HG03097 (cell line): Measurements from ENCODE around the gene CD34.
"Not testable (repeated sequence)": the region's sequence is repeated elsewhere in the genome, so short reads cannot be mapped to it uniquely, and the experiment has no call there.

Source experiments
- ATAC-seq: cut with Tn5 transposase; IDR thresholded peaks from one replicate; pipeline ENCODE4 v1.9.1; 2021; ENCODE audit not compliant: unreplicated experiment, low FRiP score

The CD34 gene

DNA sequence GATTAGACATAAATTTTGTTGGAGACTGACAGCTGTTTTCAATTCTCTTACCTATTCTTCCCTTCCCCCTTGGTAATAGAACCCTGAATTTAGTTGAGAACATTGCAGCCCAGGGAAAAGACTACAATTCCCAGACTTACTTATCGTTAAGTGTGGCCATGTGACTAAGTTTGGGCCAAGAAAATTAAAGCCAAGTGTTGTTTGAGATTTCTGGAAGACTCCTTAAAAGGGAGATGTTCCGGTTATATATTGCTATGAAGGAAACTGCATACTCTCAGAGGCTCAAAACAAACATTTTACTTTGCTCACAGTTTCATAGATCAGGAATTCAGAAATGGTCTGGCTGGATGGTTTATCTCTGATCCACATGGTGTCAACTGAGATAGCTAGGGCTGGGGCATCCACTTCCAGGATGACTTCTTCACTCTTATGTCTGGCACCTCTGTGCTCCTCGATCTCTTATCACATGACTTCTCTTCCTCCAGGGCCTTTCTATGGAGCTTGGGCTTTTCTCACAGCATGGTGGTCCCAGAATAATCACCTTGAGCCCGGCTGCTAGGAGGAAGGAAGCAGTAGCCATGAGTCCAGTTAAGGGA lies 22.4 kb upstream of the CD34 start:
- no peak for ATAC-seq

DNA sequence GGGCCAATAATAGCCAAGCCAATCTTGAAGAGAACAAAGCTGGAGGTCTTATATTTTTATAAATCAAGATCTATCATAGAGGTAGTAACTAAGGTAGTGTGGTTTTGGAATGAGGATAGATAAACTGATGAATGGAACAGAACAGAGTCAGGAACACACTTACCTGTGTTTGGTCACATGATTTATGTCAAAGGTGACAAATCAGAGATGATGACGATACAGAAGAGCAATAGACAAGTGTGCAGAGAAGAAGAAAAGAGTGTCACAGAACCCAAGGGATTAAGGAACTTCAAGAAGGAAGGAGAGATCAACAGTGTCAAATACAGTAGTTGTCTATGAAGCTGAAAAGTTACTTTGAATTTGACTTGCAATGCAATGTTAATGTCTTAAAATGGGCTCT lies 16.1 kb upstream of the CD34 start:
- ATAC-seq: no peak

DNA sequence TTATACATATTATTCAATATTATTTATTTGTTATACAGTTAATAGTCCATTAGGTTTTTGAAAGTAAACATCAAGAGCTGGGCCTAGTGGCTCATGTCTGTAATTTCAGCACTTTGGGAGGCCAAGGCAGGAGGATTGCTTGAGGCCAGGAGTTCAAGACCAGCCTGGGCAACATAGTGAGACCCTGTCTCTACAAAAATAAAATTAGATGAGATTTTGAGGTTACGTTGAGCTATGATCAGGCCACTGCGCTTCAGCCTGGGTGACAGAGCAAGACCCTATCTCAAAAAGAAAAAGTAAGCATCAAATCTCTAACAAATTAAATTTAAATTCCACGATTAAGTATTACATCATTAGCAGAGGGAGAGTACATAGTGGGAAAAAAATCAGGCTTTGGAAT lies 15.0 kb upstream of the CD34 start:
- not testable (repeated sequence) for ATAC-seq

DNA sequence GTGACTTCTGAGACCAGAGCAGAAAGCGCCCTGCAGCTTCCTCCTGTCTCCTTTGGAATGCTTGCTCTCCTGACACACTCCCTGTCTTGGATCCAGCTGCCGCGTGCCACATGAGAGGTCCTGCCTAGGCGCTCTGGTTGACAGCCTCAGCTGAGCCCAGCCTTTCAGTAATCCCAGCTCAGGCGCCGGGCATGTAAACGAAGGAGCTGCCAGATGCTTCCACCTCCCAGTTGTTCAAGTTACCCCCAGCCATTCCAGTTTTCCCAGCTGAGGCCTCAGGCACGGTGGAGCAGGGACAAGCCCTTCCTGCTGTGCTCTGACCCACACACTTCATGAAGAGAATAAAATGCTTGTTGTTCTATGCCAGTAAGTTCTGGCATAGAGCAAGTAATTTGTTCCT lies 14.3 kb upstream of the CD34 start:
- no peak for ATAC-seq

DNA sequence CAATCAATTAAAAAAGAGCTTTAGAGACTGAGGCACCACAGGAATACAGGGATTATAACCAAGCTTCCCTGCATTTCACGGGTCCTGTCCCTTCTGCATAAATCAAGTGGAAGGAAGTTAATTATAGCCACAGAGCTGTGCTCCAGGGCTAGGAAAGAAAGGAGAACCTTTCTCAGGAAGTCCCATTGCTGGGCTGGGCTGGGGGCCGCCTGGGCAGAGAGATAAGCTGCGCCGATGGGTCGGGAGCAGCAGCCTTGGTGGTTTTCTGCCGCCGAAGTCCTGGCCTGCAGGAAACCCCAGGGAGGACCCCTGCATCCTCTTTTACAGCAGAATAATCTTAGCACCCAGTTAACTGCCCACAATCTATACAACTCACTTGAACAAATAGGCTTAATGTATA lies 12.6 kb upstream of the CD34 start:
- ATAC-seq: no peak

DNA sequence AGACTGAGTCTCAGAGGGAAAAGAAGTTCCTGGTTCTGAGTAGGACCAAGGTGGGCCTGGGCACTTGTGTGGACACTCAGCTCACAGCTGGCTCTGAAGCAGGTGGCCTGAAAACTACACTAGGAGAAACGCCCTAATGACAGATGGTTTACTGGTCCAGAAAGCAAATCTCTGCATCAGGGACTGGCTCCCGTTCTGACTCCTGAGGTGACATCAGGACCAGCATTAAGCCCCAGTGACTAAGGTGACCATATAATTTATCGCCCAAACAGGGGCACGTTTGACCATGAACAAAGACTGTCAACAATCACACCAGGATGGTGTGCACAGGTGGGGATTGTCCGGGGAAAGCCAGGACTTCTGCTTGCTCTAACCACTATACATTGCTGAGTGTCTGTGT lies 12.2 kb upstream of the CD34 start:
- ATAC-seq: no peak

DNA sequence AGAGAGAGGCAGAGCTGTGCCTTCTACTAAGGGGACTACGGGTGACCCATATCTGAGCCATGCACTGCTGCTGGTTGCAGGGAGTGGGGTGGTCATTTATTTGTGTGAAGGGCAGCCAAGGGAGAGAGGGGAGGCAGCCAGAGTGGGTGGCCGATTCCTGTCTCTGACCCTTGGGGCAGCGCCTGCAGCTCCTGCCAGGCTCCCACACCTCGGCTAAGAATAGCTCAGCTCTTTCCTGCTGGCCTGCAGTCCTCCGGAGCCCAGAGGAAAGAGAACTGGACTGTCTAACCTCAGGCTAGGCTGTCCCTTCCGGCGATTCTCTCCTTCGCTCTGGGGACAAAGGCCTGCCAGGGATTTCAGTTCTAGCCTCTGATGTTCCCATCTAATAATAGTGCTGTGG lies 11.6 kb upstream of the CD34 start:
- no peak for ATAC-seq

DNA sequence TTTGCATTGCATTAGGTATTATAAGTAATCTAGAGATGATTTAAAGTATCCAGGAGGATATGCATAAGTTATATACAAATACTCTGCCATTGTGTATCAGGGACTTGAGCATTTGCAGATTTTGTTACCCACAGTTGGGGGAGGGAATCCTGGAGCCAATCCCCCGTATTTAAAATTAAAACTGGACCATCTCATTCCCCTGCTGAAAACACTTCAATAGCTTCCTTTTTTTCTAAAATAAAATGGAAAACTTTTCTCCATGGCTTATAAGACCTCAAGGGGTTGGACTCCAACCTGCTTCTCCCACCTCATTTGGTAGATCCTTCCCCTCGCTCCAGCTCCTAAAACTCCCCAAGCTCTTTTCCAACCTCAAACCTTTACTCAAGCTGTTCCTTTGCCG lies 10.4 kb upstream of the CD34 start:
- ATAC-seq: no peak

DNA sequence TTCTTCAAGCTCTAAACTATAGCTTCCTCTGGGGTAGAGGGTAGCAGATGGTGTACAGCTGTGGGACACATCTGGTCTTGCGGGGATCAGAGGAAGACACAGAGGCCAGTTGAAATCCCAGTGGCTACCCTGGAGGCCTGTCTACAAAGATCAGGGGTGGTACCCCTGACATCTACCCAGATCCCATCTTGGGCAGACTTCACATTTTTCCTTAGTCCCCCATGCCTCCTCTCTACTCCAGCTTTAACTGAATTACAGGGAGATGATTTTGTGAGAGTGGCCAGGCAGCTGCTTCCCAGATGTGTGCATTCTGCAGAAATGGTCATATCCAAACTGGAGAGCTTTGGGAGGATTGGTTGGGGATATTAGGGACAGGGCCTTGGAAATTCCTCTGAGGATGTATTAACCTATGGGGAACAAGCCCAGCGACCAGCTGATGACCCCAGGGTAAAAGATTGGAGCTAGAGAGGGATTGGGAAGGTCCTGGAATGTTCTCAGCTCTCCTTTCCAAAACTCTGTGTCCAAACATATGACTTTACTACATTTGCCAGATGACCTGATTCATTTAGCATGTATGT lies 9.6 kb upstream of the CD34 start:
- no peak for ATAC-seq

DNA sequence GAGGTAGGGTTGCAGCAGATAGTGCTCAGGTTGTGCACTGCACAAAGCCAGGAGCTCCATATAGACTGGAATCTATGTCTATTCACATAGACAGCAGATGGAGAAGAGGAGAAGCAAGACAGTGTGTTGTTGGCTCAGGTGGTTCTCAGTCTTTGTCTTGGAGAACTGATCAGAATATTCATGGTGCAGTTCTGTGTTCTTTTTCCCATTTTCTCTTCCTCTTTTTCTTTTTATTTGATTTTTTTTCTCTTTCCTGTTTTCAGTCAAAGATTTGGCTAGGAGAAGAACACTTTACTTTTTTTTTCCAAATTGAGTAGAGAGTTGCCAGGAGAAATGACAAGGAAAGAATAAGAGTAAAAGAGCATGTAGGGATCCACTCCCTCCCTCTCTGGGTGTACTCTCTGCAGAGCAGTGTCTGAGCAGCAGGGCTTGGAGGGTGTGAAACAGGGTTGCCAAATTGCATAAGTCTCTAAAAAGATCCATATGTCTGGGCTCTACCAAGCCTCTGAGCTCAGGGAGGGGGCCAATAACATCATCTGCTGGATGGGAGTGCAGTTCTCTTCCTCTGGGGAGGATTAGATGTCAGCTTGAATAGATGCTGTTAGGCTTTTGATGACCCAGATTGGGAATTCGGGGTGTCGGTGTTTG lies 8.7 kb upstream of the CD34 start:
- ATAC-seq: no peak

DNA sequence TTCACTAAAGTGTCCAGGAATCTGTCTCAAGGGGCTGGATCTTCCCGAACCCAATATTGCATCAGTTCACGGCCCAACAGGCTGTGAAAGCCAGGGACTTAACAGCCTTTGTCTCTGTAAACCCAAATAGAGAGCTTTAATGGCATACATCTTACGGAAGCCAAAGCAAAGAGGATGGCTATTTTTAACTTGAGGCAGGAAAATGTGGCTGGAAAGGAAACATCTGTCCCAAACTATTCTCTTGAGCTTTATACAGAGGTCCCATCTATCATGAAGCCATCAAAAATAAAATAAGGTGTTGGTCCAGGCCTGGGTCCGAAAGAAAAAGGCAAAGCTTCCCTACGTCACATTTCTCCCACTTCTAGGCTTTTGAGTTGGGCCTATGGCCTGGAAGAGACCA lies 7.7 kb upstream of the CD34 start:
- ATAC-seq: no peak

DNA sequence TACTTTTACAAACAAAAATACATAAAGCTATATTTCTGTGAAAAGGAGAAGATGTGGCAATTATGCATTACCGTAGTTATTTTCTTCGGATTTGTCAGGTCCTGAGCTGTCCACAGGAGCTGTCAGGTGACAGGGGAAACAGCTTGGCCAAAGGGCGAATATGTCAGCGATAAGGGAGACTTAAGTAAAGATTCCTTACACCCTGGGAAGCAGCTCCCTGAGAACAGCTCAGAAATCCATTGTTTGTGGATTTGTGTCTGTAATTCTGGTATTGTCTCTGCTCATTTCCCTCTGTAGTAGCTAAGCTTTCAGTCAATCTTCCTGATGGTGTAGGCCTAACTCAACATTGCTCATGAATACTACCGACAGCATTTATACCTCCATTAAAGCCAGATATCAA lies 7.1 kb upstream of the CD34 start:
- no peak for ATAC-seq

DNA sequence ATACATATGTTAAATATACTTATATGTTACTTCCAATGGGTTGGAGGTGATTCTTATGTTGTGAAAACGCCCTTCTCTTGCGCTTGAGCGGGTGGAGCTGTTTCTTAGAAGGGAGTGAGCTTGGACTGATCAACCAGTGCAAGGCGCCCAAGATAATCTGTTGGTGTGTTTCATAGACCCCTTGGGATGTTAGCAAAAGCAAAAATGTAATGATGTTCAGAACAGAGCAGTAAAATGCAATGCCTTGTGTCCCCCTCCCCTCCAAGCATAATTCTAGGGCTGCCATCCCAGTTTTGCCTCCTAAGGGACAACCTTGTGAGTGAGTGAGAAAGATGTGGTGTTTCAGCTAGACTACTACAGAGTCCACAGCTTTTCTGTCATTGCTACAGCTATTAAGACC lies 6.2 kb upstream of the CD34 start:
- no peak for ATAC-seq

DNA sequence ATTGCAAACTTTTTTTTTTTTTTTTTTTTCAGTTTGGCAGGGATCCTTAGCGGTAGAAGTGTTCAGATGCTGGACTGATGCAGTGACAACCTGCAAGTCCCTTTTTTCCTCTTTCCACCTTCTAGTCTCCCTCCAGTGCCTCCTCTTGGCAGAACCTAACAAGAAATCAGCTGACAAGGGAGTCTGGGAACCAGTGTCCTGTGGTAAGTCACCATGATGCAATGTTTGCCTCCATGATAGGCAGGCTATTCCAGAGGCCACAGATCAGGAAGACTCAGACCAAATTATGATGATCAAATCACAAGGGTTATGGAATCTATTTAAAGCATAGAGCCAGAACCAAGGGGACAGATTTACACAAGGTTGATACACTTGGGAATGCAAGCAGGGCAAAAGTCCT lies 3.0 kb upstream of the CD34 start:
- ATAC-seq: no peak

DNA sequence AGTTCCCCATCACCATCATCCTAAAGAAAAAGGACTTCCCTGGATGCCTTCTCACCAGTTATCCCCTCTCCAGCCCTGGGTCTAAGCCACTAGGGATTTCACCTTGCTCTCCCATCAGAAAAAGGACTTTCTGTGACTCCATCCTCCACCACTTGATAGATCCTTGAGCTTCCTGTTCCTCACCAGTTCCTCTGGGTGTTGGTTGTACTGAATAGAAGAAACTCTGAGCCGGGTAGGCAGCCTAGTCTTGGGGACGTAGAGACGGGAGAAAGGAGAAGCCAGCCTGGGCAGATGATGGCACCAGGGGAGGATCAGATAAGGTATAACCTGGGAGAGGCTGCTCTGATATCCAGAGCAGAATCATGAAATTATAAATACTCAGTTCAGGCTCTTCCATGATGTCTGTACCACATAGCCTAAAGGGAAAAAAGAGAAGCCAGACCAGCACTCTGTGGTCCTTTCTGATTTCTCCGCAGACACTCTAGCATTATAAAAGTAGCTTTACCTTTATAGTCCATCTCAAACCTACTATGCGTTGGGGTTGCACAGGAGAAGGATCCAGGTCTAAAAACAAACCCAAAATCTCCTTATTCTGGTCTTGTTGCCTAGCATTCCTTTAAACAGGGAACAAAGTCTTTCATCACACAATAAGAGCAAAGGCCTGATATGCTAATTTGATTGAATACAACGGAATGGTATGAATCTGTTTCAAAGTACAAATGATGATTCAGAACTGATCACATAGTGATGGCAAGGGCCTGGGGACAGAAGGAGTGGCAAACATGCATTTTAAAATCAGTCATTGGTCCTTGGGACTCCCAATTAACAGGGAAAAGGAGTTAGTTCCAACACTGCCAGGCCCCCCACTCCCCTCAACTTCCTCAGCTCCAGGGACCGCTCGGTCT lies 1.2 kb upstream of the CD34 start:
- ATAC-seq: no peak

DNA sequence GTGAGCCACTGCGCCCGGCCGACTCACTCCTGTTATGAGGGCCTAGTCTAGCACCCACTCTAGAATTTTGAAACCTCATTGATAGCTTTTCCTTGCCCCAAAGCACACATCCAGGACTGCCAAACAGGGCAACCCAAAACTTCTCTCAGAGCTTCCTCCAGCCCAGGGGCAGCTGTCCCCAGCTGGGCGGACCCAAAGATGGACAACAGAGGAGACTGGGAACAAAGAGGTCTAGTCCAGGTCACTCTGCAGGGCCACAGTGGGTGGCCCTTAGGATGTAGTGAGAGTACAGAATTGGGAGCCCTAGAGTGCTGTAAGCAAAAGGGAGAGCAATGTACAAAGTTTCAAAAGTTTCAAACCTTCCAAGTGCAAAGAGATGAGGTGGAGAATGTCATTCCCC lies 1.2 kb downstream of the CD34 start:
- ATAC-seq: no peak

DNA sequence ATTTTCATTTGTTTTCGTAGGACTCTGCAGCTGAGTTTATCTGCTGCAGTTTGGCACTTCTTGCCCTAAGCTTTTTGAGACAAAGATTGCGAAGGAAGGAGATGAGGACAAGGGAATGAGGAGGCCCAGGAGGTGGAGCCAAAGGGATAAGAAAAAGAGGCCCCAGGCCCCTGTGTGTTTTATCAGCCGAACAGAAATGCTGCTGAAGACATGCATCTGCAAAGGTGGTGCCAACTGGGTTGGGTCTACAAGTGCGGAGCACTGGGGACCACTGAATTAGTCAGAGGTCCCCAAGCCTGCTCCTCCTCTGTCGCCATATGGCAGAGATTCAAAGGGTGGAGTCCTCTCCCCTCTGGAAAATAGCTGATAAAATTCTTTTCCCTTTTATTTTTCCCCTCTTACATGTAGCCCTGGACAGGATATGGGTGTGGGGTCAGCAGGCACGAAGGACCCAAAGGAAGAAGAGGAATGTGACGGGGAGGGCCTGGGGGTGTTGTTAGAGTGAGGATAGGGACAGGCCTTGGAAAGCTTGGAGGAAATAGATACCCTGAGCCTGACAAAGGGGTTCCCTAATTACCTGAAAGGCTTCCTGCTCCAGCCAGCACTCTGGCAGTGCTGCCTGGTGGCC lies 2.7 kb downstream of the CD34 start:
- no peak for ATAC-seq

DNA sequence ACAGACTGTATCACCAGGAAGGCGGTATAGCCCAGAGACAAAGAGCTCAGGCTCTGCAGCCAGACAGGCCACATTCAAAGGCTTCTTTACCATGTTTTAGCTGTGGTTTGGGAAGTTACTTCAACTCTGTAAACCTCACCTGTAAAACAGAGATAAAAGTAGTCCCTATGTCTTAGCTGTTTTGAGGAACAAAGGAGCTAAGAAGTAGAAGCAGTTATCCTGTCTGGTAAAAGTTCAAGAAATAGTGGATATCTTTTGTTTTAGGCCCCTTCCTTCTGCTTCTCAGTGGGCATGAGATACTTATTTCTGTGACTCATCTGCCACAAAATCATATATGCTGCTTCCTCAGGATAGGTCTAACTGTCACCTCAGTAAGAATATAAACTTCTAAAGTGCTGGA lies 6.5 kb downstream of the CD34 start:
- ATAC-seq: no peak

DNA sequence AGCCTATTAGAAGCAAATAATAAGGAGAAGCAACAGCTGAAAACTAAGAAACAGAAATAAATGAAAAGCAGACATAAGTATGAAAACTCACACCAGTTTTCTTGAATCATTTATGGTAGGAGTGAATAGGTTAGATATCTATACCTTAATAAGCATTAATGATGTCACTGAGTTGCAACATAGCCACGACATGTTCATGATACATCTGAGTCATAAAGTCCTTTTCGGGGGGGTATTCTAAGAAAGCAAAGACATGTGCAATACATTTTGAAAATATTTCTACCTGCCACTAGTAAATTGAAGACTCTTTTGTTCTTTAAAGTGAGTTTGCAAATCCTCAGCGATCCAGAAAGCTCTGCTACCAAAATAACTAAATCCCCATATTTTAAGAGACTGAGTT lies 7.2 kb downstream of the CD34 start:
- ATAC-seq: no peak

DNA sequence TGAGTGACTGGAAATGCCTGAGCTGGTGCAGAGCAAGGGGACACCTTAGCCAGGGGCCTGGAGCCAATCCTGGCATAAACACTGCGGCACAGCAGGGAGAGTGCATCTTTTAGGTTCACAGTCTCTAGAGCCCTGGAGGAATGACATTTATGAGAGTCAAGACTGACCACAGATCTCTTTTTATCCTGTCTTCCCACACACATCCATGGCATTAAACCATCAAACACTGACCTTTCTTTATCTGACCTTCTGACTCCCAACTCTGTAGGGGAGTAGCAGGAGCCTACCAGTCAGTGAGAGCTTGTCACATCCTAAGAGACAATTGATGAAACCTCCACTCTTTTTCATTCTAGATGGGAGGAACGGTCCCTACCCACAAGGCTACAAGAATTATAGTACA lies 7.9 kb downstream of the CD34 start:
- no peak for ATAC-seq

DNA sequence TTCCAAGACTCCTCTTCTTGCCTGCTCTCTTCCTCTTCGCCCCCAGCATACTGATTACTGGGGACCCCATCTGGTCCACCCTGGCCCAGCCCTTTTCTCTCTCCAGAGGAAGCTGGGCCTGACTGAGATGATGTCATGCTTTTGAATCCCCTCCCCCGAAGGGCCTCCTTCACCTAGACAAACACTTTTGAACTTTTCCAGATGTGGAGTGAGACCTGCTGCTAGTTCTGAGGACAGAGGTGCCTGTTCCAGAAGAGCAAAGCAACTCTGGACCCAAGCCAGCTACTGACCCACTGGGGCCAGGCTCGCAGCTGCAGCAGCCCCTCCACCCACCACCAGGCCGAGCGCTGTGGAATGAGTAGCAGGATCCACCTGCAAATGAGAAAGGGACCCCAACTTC lies 8.4 kb downstream of the CD34 start:
- no peak for ATAC-seq
